ENCODE data around the gene C2CD4B. TPM values are rescaled to one million over a fixed set of nuclear protein-coding genes. Genes with fewer than 3 reads are reported as not detected.

The C2CD4B gene
- 2.5 TPM for total RNA-seq
- long read RNA-seq, partial matches to known transcripts: 1 of 5 reads
- long read RNA-seq, other reads (novel, unspliced or antisense): 0 of 5 reads

- DNase-seq (ENCODE audit: missing footprints) (peak; percentile 80), ATAC-seq (peak; percentile 77)
- intact Hi-C loops (cut with DNase I): no loop called here
Observed at GRCh38 chr15:62165104-62165792, at the start of gene C2CD4B. TSS of gene C2CD4B (minus strand) at chr15:62165285. CDS start at chr15:62164984, 301 bp downstream.

GRCh38 chr15:62212741-62213140 is 47.7 kb upstream of the C2CD4B start:
- intact Hi-C loops (cut with DNase I): no loop called here
- no peak for ATAC-seq
- DNase-seq (ENCODE audit: missing footprints): no peak

DNA sequence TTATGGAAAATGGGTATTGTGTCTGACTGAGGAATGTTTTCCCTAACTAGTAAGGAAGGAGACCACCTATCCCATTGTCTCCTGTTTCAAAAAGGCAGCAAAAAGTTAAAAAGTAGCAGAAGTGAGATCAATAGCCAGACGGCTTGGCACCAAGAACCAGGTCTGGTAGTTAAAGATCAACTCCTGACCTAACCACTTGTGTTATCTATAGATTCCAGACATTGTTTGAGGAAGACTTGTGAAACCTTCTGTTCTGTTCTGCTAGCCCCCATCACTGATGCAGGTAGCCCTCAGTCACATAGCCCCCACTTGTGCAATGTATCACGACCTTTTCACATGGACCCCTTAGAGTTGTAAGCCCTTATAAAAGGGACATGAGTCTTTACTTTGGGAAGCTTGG is 46.3 kb upstream of the C2CD4B start:
- no peak for ATAC-seq
- DNase-seq (ENCODE audit: missing footprints): no peak
- intact Hi-C loops (cut with DNase I): no loop called here

GRCh38 chr15:62209821-62210220 is 44.7 kb upstream of the C2CD4B start:
- intact Hi-C loops (cut with DNase I): no loop called here
- DNase-seq (ENCODE audit: missing footprints): no peak
- no peak for ATAC-seq

GRCh38 chr15:62209322-62209721 is 44.2 kb upstream of the C2CD4B start:
- DNase-seq (ENCODE audit: missing footprints): no peak
- intact Hi-C loops (cut with DNase I): no loop called here
- ATAC-seq: no peak

GRCh38 chr15:62208884-62209283 is 43.8 kb upstream of the C2CD4B start:
- intact Hi-C loops (cut with DNase I): no loop called here
- no peak for ATAC-seq
- DNase-seq (ENCODE audit: missing footprints): no peak

DNA sequence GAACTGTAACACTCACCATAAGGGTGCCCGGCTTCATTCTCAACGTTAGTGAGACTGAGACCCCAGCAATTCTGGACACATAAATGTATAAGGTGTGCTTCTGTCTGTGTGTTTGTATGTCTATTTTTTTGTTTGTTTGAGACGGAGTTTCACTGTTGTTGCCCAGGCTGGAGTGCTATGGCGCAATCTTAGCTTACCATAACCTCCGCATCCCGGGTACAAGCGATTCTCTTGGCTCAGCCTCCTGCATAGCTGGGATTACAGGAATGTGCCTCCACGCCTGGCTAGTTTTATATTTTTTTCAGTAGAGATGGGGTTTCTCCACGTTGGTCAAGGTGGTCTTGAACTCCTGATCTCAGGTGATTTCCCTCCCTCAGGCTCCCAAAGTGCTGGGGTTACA is 43.3 kb upstream of the C2CD4B start:
- intact Hi-C loops (cut with DNase I): no loop called here
- no peak for DNase-seq (ENCODE audit: missing footprints)
- no peak for ATAC-seq

DNA sequence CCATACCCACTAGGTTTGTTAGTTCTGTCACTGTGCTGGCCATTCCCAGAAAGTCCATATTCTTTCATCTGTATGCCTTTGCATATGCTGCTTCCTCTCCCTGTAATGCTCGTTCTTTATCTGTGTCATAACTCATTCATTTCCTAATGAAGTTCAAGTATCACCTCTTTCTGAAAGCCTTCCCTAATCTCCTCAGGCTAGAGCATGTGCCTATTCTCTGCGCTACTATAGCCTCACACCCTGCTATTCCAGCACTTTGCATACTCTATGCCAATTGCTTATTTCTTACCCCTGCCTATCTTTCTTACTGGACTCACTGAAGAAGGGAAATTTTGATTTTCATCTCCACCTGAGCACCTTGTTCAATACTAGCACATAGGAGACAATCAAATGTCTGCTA is 25.6 kb upstream of the C2CD4B start:
- DNase-seq (ENCODE audit: missing footprints): no peak
- no peak for ATAC-seq
- intact Hi-C loops (cut with DNase I): no loop called here

DNA sequence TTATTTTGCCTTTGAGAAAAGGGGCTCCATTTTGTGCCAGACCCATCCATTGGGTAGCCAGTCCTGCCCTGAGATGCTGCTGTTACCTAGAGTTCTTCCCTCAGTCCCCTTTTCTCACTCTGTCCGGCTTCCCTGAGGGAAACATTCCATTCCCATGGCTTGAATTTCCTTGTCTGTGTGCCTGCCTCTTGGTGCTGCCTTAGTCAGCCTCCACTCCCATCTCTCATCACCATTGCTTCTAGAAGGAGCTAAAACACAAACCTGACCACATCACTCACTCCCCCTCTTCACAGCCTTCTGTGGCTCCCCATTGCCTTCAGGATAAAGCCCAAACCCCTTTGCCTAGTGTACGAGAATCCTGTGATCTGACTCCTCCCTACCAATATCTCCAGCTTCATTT is 25.2 kb upstream of the C2CD4B start:
- no peak for DNase-seq (ENCODE audit: missing footprints)
- ATAC-seq: no peak
- intact Hi-C loops (cut with DNase I): no loop called here

- intact Hi-C loops (cut with DNase I): no loop called here
- ATAC-seq (no peak), DNase-seq (ENCODE audit: missing footprints) (no peak)
Observed at GRCh38 chr15:62188744-62189143, 23.7 kb upstream of the C2CD4B start.

- no peak for ATAC-seq
- DNase-seq (ENCODE audit: missing footprints): no peak
- intact Hi-C loops (cut with DNase I): no loop called here
Observed at GRCh38 chr15:62187910-62188309, 22.8 kb upstream of the C2CD4B start.

DNA sequence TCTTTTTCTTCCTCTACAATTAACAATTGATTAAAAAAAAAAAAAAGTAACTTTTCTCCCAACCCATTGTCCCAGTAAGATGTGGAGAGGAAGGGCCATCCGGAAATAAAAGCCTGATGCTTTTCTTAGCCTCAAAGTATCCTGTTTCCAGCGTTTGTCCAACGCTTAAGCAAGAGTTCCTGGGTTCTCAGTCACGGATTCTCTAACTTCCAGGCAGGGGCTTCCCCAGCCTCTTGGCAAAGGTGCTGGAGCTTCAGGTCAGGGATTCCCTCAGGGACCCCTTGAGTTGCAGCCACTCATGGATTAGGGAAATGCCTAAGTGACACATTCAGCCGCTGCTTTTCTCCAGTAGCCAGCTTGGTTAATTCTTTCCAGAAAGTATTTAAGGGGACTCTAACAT is 22.3 kb upstream of the C2CD4B start:
- no peak for ATAC-seq
- DNase-seq (ENCODE audit: missing footprints): no peak
- intact Hi-C loops (cut with DNase I): no loop called here

GRCh38 chr15:62186578-62186977 is 21.5 kb upstream of the C2CD4B start:
- intact Hi-C loops (cut with DNase I): no loop called here
- ATAC-seq (no peak), DNase-seq (ENCODE audit: missing footprints) (no peak)

DNA sequence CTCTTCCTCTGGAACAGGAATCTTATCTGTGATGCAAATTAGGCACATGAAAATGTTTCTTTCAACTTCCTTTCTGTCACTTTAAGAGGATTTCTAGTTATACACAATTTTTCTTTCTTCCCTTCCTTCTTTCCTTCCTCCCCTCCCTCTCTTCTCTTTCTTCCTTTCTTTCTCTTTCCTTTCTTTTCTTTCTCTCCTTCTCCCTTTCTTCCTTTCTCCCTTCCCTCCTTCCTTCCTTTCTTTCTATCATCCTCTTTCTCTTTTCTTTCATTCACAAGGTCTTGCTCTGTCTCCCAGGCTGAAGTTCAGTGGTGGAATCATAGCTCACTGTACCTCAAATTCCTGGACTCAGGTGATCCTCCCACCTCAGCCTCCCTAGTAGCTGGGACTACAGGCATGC is 18.0 kb upstream of the C2CD4B start:
- DNase-seq (ENCODE audit: missing footprints) (no peak), ATAC-seq (no peak)
- intact Hi-C loops (cut with DNase I): no loop called here

DNA sequence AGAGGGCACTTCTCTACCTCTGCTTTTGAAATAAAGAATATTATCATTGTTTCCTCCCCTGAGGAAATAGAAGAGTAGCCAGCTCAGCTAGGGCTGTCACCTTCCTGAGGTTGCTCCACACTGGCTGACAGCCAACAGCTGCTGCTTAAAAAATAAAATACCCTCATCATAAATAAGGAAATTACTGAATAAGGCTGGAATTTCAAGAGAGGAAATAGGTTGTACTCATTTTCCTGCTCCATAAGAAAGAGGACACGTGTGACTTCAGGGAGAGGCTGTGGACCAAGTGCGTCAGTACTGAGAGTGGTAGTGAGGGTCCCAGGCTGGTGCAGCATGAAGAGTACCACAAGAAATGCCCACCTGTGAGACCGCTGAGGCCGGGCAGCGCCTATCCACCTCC is 8.1 kb upstream of the C2CD4B start:
- intact Hi-C loops (cut with DNase I): no loop called here
- DNase-seq (ENCODE audit: missing footprints) (no peak), ATAC-seq (peak; percentile 34)

GRCh38 chr15:62171882-62172281 is 6.8 kb upstream of the C2CD4B start:
- no peak for ATAC-seq
- intact Hi-C loops (cut with DNase I): no loop called here
- no peak for DNase-seq (ENCODE audit: missing footprints)

DNA sequence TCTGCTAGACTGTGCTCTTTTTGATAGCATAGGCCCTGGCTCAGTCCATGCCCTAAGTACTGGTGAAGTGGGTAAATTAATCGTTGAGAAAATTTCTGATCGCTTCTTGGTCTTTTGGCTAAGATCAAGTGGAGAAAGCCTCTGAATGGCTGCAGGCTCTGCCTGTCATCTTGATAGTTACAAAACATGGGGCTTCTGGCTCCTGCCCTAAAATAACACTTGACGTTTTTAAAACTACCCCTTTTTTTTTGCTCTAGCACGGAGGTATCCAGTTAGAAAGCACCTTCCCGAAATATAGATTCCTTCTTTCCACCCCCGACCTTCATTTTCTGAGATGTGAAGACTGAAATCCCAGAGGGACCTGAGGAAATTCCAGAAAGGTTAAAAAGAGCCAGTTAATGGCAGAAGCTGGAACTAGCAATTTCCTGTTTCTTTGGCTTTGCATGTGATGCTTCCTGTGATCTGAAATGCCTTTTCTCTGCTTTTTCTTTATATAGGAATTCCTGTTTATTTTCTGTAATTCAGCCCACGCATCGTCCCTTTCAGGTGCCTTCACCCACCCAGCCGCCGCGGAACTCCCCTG is 799 bp upstream of the C2CD4B start:
- intact Hi-C loops (cut with DNase I): no loop called here
- ATAC-seq: no peak

GRCh38 chr15:62164396-62165103 is 535 bp downstream of the C2CD4B start:
- DNase-seq (ENCODE audit: missing footprints) (no peak), ATAC-seq (peak; percentile 15)
- intact Hi-C loops (cut with DNase I): no loop called here

More for the DNA sequence above, 799 bp upstream of the C2CD4B start:
- DNase-seq (ENCODE audit: missing footprints): no peak

DNA sequence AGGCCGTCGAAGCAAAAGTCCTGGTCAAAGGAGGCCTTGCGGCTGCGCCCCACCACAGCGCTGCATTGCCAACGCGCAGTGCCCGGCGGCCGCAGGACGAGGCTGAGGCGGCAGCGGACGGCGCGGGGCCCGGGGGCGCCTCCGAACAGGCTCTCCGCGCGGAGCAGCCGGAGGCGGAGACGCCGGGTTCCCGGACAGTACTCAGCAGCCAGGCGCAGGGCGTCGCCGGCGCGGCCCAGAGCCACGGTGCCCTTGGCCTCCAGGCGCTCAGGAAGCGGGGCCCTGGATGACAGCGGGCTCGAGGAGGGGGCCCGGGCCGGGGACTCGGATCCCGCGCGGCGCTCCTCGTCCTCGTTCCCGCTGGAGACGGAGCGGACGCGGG is 1.1 kb downstream of the C2CD4B start:
- intact Hi-C loops (cut with DNase I): no loop called here
- ATAC-seq (no peak), DNase-seq (ENCODE audit: missing footprints) (no peak)

- DNase-seq (ENCODE audit: missing footprints) (no peak), ATAC-seq (no peak)
- intact Hi-C loops (cut with DNase I): no loop called here
Observed at GRCh38 chr15:62163397-62164013, 1.6 kb downstream of the C2CD4B start.
